ENCODE results near the gene GABRP. TPM values are rescaled to one million over a fixed set of nuclear protein-coding genes. Genes with fewer than 3 reads are reported as not detected.

The GABRP gene
- total and polyA plus RNA-seq, 2 experiments from 2014 or later = 3.6 to 6.3 TPM

DNA sequence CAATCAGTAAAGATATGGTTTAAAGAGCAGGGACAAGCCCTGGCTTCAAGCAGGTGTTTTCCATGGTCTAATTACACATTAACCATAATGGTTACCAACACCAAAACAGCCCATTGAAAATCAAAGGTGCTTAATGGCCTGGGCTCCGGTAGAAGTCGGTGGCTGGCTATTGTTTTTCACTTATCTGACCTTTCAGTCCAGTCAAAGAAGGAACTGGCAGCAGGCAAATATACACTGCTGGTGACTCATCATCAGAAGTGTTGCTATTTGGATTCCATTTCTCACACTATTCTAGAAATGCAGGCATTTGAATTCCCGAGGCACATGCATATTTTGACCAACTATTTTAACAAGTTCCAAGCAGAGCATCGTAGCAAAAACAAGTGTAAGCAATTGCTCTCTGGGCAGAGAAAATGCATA, 26.3 kb upstream of the GABRP start (continued):
- TF ChIP-seq, protein P1, sequence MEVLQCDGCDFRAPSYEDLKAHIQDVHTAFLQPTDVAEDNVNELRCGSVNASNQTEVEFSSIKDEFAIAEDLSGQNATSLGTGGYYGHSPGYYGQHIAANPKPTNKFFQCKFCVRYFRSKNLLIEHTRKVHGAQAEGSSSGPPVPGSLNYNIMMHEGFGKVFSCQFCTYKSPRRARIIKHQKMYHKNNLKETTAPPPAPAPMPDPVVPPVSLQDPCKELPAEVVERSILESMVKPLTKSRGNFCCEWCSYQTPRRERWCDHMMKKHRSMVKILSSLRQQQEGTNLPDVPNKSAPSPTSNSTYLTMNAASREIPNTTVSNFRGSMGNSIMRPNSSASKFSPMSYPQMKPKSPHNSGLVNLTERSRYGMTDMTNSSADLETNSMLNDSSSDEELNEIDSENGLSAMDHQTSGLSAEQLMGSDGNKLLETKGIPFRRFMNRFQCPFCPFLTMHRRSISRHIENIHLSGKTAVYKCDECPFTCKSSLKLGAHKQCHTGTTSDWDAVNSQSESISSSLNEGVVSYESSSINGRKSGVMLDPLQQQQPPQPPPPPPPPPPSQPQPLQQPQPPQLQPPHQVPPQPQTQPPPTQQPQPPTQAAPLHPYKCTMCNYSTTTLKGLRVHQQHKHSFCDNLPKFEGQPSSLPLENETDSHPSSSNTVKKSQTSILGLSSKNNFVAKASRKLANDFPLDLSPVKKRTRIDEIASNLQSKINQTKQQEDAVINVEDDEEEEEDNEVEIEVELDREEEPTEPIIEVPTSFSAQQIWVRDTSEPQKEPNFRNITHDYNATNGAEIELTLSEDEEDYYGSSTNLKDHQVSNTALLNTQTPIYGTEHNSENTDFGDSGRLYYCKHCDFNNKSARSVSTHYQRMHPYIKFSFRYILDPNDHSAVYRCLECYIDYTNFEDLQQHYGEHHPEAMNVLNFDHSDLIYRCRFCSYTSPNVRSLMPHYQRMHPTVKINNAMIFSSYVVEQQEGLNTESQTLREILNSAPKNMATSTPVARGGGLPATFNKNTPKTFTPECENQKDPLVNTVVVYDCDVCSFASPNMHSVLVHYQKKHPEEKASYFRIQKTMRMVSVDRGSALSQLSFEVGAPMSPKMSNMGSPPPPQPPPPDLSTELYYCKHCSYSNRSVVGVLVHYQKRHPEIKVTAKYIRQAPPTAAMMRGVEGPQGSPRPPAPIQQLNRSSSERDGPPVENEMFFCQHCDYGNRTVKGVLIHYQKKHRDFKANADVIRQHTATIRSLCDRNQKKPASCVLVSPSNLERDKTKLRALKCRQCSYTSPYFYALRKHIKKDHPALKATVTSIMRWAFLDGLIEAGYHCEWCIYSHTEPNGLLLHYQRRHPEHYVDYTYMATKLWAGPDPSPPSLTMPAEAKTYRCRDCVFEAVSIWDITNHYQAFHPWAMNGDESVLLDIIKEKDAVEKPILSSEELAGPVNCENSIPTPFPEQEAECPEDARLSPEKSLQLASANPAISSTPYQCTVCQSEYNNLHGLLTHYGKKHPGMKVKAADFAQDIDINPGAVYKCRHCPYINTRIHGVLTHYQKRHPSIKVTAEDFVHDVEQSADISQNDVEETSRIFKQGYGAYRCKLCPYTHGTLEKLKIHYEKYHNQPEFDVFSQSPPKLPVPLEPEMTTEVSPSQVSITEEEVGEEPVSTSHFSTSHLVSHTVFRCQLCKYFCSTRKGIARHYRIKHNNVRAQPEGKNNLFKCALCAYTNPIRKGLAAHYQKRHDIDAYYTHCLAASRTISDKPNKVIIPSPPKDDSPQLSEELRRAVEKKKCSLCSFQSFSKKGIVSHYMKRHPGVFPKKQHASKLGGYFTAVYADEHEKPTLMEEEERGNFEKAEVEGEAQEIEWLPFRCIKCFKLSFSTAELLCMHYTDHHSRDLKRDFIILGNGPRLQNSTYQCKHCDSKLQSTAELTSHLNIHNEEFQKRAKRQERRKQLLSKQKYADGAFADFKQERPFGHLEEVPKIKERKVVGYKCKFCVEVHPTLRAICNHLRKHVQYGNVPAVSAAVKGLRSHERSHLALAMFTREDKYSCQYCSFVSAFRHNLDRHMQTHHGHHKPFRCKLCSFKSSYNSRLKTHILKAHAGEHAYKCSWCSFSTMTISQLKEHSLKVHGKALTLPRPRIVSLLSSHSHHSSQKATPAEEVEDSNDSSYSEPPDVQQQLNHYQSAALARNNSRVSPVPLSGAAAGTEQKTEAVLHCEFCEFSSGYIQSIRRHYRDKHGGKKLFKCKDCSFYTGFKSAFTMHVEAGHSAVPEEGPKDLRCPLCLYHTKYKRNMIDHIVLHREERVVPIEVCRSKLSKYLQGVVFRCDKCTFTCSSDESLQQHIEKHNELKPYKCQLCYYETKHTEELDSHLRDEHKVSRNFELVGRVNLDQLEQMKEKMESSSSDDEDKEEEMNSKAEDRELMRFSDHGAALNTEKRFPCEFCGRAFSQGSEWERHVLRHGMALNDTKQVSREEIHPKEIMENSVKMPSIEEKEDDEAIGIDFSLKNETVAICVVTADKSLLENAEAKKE (CRISPR knock-in tag; IDR thresholded peaks at IDR 0.05) = no peak
- TF ChIP-seq EZH2phosphoT487 (IDR thresholded peaks at IDR 0.05; ENCODE audit: unreplicated experiment) (no peak), CREB1 (CRISPR knock-in tag; IDR thresholded peaks at IDR 0.05; ENCODE audit: low read depth) (no peak)

DNA sequence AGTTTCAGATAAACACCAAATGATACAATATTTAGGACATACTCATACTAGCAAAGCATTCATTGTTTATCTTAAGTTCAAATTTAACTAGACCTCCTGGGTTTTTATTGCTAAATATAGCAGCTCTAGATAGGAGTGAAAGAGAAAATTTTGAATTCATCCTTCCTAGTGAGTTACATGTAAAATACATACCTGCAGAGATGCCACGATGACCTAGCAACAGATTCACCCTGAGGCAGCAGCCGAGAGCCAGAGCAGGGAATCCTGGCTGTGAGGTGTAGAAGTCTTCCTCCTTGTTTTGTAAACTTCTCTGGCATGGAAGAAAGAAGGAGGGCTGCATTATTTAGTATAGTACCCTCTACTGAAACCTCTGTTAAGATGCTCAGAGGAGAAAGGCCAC, 25.9 kb upstream of the GABRP start:
- no peak for ATAC-seq
- TF ChIP-seq EZH2 (IDR thresholded peaks at IDR 0.05; ENCODE audit: low read depth, unreplicated experiment) (no peak), EZH2phosphoT487 (IDR thresholded peaks at IDR 0.05; ENCODE audit: unreplicated experiment) (no peak), JUNB (IDR thresholded peaks at IDR 0.05; ENCODE audit: unreplicated experiment) (no peak), ZNF114 (CRISPR knock-in tag; IDR thresholded peaks at IDR 0.05) (no peak), NANOG (IDR thresholded peaks at IDR 0.05; ENCODE audit: borderline replicate concordance) (no peak)
- TF ChIP-seq, protein P1 (CRISPR knock-in tag; IDR thresholded peaks at IDR 0.05) = no peak
- TF ChIP-seq, protein P2, sequence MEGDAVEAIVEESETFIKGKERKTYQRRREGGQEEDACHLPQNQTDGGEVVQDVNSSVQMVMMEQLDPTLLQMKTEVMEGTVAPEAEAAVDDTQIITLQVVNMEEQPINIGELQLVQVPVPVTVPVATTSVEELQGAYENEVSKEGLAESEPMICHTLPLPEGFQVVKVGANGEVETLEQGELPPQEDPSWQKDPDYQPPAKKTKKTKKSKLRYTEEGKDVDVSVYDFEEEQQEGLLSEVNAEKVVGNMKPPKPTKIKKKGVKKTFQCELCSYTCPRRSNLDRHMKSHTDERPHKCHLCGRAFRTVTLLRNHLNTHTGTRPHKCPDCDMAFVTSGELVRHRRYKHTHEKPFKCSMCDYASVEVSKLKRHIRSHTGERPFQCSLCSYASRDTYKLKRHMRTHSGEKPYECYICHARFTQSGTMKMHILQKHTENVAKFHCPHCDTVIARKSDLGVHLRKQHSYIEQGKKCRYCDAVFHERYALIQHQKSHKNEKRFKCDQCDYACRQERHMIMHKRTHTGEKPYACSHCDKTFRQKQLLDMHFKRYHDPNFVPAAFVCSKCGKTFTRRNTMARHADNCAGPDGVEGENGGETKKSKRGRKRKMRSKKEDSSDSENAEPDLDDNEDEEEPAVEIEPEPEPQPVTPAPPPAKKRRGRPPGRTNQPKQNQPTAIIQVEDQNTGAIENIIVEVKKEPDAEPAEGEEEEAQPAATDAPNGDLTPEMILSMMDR (conservative IDR thresholded peaks at IDR 0.05; ENCODE audit: low read depth in 2 of 2) = no peak

More for the DNA sequence above, 25.9 kb upstream of the GABRP start:
- Histone ChIP-seq H3K79me2 (replicated peaks; ENCODE audit: insufficient read depth) (no peaks in the 10 kb centered on the region), H2AFZ (no peak overlapping the region), H3K27ac (ENCODE audit: low read depth) (no peak overlapping the region), H4K20me1 (replicated peaks; ENCODE audit: insufficient read depth) (no peaks in the 10 kb centered on the region), H3K4me1 (ENCODE audit: insufficient read depth) (peaks cover 9% of the 10 kb centered on the region; the same call in 1 of the 2 replicates), H3K27me3 (ENCODE audit: insufficient read depth) (no peaks in the 10 kb centered on the region), H3K9me2 (ENCODE audit: insufficient read depth) (peaks cover 39% of the 10 kb centered on the region), H3K4me2 (no peak overlapping the region), H3F3A (replicated peaks; ENCODE audit: low read depth) (peaks cover 5% of the 10 kb centered on the region; the same call in 1 of the 2 replicates), H3K36me3 (ENCODE audit: insufficient read depth) (no peaks in the 10 kb centered on the region), H3K4me3 (no peak overlapping the region)
- Mint-ChIP-seq H3K4me1 (peaks cover 22% of the 10 kb centered on the region), H3K9me3 (peaks cover 4% of the 10 kb centered on the region; the same call in 1 of the 3 replicates), H3K27me3 (ENCODE audit: insufficient read depth, low read depth, poor library complexity) (peaks cover 12% of the 10 kb centered on the region), H3K27ac (no peak overlapping the region), H3K36me3 (ENCODE audit: low read depth) (peaks cover 16% of the 10 kb centered on the region), H3K4me3 (no peak overlapping the region)
- no peak for DNase-seq (ENCODE audit: low spot score)

Data from GM23338 (cell line).